ENCODE results near the gene PTTG1IP.

The PTTG1IP gene

DNA sequence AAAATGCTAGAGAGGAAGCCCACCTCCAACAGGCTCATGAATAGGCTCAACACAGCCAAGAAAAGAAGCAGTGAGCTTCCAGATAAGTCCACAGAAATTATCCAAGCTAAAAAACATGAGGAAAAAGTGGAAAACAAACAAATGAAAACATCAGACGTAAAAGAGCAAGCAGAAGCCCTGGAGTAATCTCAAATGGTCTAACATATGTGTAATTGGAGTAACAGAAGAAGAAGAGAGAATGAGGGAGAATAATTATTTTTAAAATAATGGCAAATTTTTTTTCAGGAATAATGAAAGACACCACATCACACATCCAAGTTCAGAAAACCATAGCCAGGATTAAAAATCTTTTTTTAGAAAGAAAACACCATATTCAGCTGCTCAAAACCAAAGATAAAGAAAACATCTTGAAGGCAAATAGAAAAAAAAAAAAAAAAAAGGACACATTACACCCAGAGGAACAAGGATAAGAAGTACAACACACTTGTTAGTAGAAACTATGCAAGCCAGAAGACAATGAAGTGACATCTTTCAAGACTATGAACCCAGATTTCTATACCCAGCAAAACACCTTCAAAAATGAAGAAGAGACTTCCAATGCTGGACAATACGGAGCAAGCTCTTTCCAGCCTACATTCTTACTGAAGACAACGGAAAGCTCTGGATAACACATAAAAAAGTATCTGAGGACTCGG lies 45.0 kb downstream of the PTTG1IP start:
- H3K4me3 ChIP-seq (ENCODE audit: low read length), result no peak overlapping the region
- TF ChIP-seq, protein P1, sequence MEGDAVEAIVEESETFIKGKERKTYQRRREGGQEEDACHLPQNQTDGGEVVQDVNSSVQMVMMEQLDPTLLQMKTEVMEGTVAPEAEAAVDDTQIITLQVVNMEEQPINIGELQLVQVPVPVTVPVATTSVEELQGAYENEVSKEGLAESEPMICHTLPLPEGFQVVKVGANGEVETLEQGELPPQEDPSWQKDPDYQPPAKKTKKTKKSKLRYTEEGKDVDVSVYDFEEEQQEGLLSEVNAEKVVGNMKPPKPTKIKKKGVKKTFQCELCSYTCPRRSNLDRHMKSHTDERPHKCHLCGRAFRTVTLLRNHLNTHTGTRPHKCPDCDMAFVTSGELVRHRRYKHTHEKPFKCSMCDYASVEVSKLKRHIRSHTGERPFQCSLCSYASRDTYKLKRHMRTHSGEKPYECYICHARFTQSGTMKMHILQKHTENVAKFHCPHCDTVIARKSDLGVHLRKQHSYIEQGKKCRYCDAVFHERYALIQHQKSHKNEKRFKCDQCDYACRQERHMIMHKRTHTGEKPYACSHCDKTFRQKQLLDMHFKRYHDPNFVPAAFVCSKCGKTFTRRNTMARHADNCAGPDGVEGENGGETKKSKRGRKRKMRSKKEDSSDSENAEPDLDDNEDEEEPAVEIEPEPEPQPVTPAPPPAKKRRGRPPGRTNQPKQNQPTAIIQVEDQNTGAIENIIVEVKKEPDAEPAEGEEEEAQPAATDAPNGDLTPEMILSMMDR (conservative IDR thresholded peaks at IDR 0.05; ENCODE audit: low read depth, low read length), result no peak
- DNase-seq (ENCODE audit: low read depth), result no peak

DNA sequence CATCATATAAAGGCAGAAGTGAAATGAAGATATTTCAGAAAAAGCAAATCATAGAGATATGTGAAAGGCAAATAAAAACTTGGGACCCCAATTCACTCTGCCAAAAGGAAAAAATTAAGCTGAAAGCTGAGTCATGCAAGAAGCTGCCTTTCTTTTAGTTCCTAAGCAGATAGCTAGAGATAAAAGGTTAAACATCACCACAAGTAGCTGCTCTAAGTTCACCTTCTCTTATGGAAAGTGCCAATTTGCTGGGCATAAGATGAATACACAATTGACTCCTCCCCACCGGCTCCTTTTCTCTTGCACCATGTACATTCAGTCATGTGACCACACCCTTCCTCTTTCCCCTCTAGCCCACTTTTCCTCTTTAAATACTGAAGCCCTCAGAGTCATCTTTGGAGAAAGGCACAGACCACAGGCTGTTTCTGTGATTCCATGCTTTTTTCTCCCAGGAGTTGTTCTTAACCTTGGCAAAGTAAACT lies 50.3 kb downstream of the PTTG1IP start:
- TF ChIP-seq, protein P1 (conservative IDR thresholded peaks at IDR 0.05; ENCODE audit: low read depth, low read length), result no peak
- H3K4me3 ChIP-seq (ENCODE audit: low read length), result no peak overlapping the region
- no peak for DNase-seq (ENCODE audit: low read depth)

DNA sequence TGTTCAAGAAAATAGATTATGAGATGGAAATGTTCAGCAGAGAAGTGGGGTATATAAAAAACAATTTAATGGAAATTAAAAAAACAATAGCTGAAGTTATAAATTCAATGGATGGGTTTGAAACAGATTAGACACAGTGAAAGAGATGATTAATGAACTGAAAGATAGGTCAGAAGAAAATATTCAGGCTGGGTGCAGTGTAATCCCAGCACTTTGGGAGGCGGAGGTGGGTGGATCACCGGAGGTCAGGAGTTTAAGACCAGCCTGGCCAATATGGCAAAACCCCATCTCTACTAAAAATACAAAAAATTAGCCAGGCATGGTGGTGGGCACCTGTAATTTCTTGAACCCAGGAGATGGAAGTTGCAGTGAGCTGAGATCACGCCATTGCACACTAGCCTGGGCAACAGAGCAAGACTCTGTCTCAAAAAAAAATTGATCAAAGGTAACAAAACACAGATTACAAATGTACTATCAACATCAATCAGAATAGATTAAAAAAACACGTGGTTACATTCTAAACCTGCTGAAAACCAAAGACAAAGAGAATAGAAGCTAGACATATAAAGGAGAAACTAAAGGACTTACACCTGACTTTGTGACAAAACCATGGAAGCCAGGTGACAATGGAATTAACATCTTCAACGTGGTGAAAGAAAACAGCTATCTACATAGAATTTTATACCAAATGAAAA lies 50.9 kb downstream of the PTTG1IP start:
- DNase-seq (ENCODE audit: low read depth), result no peak
- H3K4me3 ChIP-seq (ENCODE audit: low read length), result no peak overlapping the region
- TF ChIP-seq, protein P1 (conservative IDR thresholded peaks at IDR 0.05; ENCODE audit: low read depth, low read length), result no peak

DNA sequence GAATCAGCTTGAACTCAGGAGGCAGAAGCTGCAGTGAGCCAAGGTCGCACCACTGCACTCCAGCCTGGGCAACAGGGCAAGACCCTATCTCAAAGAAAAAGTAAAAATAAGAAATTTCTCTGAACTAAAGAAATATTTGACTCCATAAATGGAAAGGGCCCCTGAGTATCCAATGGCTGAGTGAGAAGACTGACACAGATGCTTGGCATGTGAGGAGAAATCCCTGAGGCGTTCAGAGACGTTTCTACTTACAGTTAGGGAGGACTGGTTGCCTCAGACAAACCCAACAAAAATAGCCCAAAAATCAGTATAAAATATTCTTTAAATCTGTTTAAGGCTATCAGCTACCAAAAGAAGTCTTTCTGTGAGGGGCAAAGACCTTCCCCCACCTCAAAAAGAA lies 52.6 kb downstream of the PTTG1IP start:
- TF ChIP-seq, protein P1 (conservative IDR thresholded peaks at IDR 0.05; ENCODE audit: low read depth, low read length), result no peak
- no peak overlapping the region for H3K4me3 ChIP-seq (ENCODE audit: low read length)
- no peak for DNase-seq (ENCODE audit: low read depth)

DNA sequence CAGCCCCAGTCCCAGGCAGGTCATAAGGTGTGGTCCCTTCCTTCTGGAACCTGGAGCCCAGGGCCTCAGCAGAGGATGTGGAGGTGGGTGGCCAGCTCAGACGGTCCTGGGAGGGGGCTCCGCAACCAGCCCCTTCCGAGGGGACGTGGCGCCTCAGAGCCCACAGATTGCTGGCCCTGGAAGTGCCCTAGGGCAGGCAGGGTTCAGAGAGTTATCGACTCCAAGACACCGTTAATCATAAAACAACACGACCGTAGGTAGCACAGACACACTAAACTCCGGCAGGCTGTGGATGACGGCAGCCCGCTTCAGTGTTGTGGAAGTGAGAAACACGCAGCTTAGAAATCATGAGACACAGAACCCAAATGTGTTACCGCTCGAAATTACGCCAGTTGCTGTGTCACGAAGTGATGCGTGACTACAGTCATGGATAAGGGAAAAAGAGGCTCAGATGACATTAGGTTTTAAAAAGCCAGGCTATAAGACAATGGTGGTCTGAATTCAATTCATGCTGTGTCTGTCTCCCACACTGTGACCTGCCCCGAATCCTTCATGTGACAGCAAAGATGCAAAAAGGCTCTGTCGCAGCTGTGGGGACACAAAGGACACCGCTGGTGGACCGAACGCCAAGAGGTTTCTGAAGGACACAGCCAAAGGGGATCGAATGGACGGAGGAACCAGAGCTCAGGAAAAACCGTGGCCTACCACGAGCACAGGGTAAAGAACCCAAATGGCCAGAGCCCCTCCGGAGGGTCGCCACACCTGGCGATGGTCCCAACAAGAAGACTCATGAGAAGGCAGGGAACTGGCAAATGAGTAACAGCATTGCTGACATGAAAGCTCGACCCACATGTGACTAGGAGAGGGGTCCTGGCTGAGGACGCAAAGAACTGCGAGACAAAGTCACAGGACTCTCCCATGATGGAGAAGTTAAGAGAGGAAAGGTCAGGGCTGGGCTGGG lies 53.9 kb downstream of the PTTG1IP start:
- no peak overlapping the region for H3K4me3 ChIP-seq (ENCODE audit: low read length)
- no peak for DNase-seq (ENCODE audit: low read depth)
- TF ChIP-seq, protein P1 (conservative IDR thresholded peaks at IDR 0.05; ENCODE audit: low read depth, low read length), result no peak

DNA sequence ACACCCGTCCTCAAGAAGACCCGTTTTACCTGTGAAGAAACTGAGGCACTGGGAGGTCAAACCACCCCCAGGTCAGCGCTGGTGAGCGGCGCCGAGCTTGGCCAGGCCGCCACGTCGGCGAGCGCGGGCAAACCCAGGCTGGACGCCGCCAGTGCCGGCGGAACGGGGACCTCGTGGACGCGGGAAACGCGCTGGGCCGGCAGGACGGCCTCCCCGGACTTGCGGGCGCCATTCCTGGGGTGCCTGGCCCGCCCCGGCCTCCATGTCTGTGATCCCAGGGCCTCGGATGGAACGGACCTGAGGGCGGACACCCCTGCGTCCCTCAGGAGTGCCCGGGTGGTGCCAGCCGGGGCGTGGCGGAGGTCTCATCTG lies 54.9 kb downstream of the PTTG1IP start:
- peak overlapping the region; percentile 38 for H3K4me3 ChIP-seq (ENCODE audit: low read length)
- TF ChIP-seq, protein P1 (conservative IDR thresholded peaks at IDR 0.05; ENCODE audit: low read depth, low read length), result no peak

More for the DNA sequence above, 54.9 kb downstream of the PTTG1IP start:
- DNase-seq (ENCODE audit: low read depth), result no peak
